GM18861 (cell line): ENCODE data around the gene SLC25A21.

Experiments
- ATAC-seq: cut with Tn5 transposase; IDR thresholded peaks from one replicate; pipeline ENCODE4 v1.9.1; 2021; ENCODE audit not compliant: unreplicated experiment

SLC25A21 gene

DNA sequence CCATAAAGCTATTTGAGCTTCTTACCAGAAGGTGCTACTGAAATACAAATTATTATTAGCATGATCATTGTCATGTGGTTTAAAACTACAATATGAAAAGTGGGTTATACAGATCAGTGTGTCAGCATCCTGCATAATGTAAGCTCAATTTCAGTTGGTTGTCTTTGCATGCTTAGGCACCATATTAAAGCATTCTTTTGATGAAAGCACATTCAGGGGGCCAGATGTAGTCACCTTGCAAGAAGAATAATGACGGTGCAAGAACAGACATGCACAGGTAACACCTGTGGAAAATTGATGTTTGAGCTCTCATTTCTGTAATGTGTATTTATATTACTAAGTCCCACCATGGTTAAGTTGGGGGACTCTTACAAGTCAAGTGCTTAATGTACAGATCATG is 386.9 kb downstream of the SLC25A21 start:
- ATAC-seq: no peak

DNA sequence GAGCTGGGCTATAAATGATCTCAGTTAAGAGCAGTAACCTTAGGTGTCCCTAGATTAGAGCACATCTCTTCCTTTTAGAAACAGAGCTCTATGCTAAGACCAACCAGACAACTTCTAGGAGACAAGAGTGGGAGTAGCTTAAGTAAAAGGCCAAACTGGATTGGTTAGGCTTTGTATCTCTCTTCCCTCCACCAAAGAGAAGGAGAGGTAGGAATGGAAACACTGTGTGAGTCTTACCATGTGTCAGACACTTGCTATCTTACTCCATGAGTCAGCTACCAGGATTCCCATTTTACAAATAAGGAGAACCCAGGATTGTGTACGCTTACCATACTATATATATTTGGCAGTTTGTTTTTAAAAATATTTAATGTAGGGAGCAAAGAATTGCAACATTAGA is 387.9 kb downstream of the SLC25A21 start:
- ATAC-seq: no peak

DNA sequence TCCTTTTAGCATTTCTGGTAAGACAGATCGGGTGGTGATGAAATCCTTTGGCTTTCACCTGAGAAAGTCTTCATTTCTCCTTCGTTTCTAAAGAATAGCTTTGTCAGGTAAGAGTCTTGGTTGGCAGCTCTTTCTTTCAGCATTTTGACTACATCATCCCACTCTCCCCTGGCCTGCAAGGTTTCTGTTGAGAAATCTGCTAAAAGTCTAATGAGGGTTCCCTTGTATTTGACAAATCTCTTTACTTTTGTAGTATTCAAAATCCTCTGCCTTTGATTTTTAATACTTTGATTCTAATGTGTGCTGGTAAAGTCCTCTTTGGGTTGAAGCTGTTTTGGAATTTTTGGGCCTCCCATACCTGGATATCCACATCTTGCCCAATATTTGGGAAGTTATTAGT is 390.5 kb downstream of the SLC25A21 start:
- no peak for ATAC-seq

DNA sequence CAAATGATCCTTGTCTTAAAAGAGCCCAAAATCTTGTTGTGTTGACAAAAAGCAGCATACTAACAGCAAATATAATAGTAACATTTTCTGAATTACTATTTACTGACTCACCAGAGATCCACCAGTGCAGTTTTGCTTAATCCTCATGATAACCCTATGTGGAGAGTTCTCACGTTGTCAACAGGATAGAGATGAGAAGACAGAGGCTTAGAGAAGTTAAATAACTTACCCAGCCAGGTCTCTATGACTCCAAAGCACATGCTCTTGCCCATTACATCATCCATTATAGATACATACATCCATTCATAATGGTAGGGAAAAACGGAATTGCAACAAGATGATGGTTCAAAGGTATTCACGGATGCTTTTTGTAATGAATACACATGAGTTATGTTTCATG is 398.8 kb downstream of the SLC25A21 start:
- no peak for ATAC-seq

DNA sequence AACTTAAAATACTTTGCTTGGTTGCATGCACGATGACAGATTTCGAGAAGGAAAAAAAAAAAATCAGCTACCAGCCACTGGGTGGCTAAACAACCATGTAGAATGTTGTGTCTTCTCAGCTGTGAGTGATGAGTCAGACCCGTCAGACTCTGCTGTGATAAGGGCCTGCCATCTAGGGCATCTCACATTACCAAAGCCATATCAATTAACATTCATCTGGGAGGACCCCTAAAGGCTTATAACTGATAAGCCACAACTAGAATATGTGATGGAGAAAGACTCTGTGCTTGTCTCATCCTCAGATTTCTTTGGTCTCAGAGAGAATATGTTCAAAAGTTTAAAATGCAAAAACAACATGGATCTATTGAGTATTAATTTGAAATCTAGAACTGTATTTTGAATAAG is 399.3 kb downstream of the SLC25A21 start:
- ATAC-seq: no peak

DNA sequence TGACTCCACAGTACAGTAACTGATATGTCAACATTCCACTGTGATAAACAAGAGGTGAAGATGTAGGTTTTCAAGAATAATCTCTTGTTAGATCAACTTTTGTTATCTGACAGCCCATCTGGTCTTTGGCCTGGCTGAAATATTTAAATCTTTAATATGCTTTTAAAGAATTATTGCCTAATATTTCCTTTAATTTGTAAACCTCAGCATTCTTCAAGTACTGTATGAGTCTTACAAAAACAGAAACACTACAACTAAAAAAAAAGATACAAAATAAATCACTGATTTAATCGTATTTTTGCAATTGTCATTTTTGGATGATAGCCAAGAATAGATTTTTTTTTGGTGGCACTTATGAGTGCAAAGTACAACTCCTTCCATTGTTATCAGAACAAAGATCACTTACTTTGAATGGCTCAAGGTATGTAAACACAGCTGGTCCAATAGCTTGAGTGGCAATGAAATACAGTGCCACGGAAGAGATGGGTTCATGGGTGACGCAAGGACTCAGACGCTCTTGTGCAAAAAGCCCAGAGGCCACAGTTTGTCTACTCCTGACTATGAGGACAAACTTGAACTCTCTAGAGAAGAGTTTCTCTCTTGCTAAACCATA is 401.3 kb downstream of the SLC25A21 start:
- no peak for ATAC-seq

DNA sequence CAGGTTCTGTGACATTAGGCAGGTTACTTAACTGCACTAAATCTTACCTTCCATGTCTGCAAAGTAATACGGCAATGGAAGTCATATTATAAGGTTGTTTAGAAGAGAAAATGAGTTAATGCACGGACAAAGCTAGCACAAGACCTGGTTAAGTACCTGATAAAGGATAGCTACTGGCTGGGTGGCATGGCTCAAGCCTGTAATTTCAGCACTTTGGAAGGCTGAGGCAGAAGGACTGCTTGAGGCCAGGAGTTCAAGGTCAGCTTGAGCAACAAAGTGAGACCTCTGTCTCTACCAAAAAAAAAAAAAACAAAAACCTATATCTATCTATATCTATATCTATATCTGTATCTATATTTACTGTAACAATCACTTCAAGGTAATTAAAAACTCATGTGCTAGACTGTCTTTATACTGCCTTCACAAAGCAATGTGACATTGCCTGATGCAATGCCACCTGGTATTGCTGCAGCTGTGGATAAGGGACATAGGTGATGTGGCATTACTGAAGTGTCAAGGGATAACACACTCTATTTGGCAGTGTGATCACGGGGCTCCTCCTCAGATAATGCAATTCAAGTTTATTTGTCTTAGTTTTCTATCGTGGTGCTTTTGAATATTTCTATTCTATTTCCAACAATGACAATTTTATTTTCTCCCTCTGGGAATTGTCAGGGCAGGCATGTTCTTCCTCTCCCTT is 403.6 kb downstream of the SLC25A21 start:
- no peak for ATAC-seq

DNA sequence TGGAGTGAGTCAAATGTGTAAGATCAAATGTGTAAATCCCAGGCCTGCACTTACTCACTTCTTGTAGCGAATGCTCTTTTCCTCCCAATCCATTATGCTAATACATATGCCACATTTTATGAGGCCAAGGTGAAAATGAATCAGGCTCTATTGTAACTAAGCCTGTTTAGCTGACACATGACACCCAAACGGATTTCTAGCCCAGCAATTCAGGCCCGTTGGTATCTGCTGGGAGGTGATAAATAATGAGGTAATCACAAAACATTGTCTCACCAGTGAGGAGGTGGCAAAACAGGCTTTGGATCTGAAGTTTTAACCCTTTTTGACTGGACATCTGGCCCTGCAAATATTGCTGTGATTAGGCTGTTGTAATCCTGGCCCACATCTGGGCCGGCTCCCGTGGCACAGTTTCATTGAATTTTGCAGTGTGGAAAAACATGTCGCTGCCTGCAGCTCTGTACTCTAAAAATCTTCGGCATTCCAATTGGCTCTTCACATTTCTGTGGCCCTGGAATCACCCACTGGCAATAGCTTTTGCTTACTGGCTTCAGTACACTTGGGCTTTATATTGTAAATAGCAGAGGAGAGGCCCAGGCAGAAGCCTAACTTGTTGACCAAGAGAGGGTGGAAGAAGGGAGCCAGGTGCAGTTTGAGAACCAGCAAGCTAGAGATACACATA is 404.7 kb downstream of the SLC25A21 start:
- ATAC-seq: no peak

DNA sequence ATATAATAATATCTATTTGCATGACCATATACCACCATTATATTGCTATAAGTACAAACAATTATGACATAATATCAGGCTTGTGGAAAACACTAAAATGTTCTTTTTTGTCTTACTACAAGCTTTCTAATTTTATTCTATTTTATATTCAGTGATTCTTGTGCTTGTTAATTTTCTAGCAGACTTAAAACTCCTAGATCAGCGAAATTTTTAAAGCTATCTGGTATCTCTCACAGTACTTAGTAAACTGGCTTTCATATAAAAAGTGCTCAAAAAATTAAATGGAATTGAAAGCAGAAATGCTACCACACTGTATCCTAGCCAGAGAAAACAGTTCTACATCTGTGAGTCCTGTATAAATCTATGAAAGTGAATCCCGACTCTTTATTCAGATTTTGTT is 405.4 kb downstream of the SLC25A21 start:
- ATAC-seq: no peak

DNA sequence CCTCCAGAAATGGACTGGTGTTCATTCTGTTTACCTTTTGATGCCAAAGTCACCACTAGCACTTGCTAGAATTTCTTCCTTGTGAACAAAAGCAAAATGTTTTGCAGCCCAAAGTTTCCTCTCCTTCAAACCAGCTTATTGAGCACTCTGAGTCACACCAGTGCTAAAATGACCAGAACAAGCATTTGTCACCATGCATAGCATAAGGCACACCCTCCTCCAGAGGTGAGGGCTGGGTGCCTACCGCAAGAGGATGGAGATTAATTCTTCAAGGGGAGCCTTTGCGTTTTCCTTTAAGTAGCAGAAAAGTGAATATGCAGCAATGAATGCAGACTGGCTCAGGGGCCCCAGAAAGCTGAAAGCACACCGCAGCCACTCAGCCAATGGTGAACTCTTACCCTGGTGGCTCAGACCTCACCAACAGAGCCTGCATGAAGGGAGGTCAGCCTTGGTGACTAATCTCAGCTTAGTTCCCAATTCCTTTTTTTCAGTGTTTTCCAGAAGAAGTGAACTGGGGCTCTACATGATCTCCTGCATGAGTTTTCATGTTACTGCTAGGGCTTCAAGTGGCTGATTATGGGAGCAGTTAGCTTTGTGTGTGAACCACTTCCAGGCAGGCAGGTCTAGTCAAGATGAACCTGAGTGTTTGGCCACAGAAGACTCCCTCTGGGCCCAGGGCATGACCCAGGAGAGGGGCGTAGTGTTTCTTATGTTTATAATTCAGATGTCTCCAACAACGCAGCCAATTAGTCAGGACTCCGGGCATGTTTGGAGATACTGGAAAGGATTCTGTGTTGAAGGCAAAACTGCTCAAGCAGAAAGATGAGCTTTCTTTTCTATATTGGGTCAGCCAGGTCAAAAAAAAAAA is 414.4 kb downstream of the SLC25A21 start:
- ATAC-seq: no peak

DNA sequence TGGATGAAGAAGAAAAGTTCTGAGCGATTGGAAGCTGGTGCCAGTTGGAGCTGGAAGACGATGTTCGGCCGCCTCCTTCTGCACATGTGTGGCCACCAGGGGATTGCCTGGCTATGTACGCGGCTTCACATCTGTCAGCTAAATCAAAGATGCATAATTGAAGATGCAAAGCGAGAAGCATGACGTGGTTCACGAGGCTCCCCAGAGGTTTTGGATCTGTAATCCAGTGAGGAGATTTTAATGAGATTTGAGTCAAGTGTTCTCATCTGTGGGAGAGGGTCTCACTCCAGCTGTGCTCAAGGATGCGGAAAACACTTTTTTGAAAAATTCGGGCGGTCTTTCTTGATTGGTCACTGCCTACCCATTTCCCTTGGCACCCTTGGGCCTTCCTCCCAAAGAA is 416.2 kb downstream of the SLC25A21 start:
- ATAC-seq: no peak

DNA sequence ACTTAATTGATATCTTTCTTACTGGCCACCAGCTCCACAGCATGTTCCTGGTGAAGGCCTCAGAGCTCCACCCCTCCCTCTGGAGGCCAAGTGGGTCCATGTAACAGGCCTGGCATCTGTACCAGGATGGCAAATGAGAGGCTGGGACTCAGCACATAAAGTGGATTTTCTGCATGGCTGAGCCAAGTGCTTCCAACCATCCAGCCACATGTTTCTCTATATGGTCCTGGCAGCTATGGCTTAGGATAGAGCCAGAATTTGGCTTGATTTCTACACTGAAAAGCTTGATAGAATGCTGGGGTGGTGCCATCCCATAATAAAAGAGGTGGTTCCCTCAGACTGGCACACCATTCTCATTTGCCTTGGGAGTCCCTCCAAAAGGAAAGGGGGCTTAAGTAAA is 416.6 kb downstream of the SLC25A21 start:
- ATAC-seq: no peak

DNA sequence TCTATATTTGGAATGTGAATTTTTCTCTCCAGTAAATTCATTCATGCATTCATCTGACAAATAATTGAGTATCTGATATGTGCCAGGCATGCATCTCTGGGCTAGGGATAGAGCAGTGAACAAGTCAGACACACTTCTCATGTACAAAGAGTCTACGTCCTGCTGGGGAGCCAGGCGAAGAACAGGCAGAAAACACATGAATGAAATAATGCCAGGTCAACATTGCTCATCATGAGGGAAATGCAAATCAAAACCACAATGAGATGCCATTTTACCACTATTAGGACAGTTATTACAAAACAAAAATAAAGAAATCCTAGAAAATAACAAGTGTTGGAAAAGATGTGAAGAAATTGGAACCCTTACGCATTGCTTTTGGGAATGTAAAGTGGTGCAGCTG is 420.5 kb downstream of the SLC25A21 start:
- no peak for ATAC-seq

DNA sequence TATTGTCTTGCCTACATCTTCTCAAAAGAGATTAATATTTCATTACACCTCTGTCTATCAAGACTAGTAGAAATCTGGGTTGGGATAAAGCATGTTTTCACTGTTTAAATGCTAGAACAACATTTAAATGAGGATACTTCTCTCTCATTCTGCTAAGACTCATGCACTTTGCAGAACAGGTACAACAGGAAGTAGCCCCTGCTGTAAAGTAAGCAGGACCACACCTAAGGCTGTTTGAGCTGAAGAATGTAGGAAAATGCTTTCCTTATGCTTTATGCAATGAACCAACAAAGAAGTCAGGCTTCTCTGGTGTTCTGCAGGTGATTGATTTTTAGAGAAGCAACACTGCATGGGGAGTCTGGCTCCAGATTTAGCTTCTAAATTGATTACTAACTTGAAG is 421.3 kb downstream of the SLC25A21 start:
- no peak for ATAC-seq

DNA sequence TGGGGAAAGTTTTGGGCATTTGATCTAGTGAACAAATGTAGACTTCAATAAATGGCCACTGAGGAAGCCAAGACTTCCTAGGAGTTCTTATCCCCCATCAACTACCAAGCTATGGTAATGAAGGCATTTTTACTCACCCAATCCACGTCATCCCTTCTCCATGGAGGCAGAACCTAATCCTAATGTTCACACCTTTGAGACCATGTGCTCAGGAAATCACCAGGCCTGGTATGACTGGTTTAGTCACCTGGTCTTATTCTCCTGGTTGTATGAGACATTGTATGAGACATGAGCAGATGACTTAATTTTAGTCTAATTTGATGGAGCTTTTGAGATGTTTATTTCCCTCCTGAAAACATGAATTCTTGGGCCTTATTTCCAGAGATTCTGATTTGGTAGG is 422.2 kb downstream of the SLC25A21 start:
- no peak for ATAC-seq

DNA sequence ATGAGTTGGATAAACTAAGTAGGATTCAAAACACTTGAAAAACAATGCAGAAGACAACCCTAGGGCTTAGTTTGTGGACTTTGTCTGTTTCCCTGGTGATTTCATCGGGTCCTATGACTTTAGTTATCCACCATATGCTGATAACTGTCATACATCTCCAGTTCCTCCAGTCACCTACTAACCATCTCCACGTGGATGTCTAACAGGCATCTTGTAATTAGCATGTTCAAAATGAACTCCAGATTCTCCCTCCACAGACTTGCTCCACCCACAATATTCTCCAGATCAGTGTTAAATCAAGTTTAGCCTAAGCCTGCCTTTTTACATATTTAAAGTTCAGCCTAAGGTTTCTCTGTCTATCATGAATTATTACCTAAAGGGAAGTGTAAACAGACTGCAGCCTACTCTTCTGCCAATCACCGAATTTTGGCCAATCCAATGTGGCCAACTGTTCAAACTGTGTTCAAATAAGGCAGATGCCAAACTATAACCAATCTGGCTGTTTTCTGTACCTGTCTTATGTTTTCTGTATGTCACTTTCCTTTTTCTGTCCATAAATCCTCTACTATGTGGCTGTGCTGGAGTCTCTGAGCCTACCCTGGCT is 423.7 kb downstream of the SLC25A21 start:
- ATAC-seq: no peak

DNA sequence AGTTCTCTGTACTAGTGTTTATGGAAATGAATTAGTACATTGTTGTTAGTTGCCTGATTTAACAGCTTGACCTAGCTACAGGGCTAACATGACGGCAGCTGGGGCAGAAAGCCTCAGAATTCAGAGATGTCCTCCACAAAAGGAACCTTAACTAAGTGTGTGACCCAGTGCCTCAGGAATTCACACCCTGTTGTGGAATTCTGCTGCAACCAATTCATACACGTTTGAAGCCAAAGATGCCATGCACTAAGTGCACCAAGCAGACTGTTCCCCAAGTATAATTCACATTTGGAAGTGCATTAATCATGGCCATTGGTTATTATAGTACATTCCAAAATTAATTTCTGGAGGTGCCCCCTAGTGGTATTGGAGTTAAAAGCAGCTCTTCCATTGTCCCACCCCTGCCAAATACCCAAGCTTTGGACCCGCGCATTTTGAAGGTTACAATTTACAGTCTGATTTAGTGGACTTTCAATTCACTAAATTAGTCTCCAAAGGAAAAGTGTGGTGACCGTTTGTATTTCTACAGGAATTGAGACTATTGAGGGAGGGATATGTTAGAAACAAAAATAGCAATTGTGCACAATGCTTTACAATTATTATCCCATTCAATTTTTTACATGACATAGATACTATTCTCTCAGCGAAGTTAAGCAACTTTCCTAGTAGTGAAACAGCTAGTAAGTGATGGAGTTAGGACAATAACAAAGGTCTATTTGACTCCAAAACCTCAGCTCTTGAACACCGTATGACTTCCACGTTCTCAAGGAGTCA is 424.8 kb downstream of the SLC25A21 start:
- ATAC-seq: no peak

DNA sequence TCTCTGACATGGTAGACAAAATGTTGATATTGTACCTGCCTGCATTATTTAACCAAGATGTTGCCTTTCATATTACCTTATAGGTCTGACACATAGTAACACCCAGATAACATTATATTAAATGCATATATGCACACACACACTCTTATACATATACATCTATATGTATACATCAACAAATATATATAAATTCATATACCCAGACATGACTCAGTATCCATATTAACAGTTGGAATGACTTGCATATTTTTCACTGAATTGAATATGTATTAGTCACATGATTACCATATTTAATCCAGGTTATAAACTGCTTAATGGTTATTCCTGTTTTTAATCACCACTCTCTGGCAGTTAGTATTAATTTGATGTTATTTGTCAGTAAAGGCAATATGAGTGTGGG is 425.5 kb downstream of the SLC25A21 start:
- no peak for ATAC-seq

DNA sequence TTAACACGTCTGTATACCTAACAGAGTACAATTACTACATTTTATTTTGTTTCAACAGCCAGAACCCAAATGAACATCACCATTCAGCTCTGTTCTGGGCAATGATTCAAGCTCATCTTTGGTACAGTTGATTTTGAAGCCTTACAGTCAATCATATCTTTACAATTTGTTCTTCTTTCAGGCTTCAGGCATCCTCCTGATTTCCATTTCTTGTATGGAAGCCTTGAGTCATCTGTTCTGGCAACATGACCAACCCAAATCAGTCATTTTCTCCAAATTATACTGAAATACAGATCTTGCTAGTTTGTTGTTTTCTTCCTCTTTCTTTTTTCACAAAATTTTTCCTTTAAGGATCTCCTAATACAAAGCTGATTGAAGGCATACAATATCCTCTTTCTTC is 430.5 kb downstream of the SLC25A21 start:
- ATAC-seq: no peak

DNA sequence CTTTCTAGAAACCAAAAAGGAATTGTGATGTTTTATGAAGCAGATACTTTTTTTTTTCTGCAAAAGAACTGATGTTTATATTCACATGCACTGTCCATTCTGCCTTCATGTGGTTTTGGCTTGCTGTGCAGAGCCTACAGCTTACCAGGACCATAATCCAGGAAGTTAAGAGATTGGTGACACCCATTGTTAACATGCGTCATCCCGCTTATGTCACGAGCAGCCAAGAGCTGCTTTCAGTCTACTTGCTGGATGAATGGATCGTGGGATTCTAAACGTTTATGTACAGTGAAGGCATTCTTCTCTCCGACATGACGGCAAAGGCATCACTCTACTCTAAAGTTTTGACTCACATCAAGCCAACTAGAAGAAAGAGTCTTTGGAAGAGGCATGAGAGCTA is 434.1 kb downstream of the SLC25A21 start:
- no peak for ATAC-seq
